HEK293 (cell line): ENCODE measurements around the gene APRT.
A peak's percentile ranks its signal among the peaks of the same experiment; 100 is the strongest.

Experiments
- FEZF1 ChIP-seq: fragments of 450-650 bp; formaldehyde crosslinking; IDR thresholded peaks from 2 replicates; pipeline ENCODE4 v1.5.1; 2016; ENCODE audit warnings: missing biosample characterization, missing genetic modification characterization
- GFI1B ChIP-seq: fragments of 450-650 bp; formaldehyde crosslinking; IDR thresholded peaks from 2 replicates; pipeline ENCODE4 v1.5.1; 2016; ENCODE audit warnings: missing biosample characterization, missing genetic modification characterization
- GLIS2 ChIP-seq: fragments of 450-650 bp; formaldehyde crosslinking; IDR thresholded peaks from 2 replicates; pipeline ENCODE4 v1.5.1; 2016; ENCODE audit warnings: missing biosample characterization, missing genetic modification characterization
- HOXD13 ChIP-seq: sonication (generic); formaldehyde crosslinking; IDR thresholded peaks from 2 replicates; pipeline ENCODE4 v1.8.0; 2022; ENCODE audit warnings: missing genetic modification reagents, borderline replicate concordance
- KLF1 ChIP-seq: fragments of 450-650 bp; formaldehyde crosslinking; IDR thresholded peaks from 2 replicates; pipeline ENCODE4 v1.5.1; 2016; ENCODE audit warnings: missing biosample characterization, missing genetic modification characterization
- MYNN ChIP-seq: fragments of 450-650 bp; formaldehyde crosslinking; IDR thresholded peaks from 2 replicates; pipeline ENCODE4 v1.5.1; 2016; ENCODE audit warnings: missing biosample characterization, missing genetic modification characterization, borderline replicate concordance
- PRDM1 ChIP-seq: fragments of 450-650 bp; formaldehyde crosslinking; IDR thresholded peaks from 2 replicates; pipeline ENCODE4; 2016; ENCODE audit warnings: missing biosample characterization, missing genetic modification characterization
- TRIM28 ChIP-seq: IDR thresholded peaks from 2 replicates; pipeline ENCODE4 v1.6.1; 2011; ENCODE audit warnings: low read length, control low read depth, borderline replicate concordance
- ZBTB21 ChIP-seq: fragments of 450-650 bp; formaldehyde crosslinking; IDR thresholded peaks from 2 replicates; pipeline ENCODE4 v1.5.1; 2017; ENCODE audit warnings: missing biosample characterization, missing genetic modification characterization
- ZBTB7A ChIP-seq: fragments of 450-650 bp; formaldehyde crosslinking; IDR thresholded peaks from 2 replicates; pipeline ENCODE4 v1.5.1; 2016; ENCODE audit warnings: low read depth, missing biosample characterization, missing genetic modification characterization
- ZFP37 ChIP-seq: fragments of 450-650 bp; formaldehyde crosslinking; IDR thresholded peaks from 2 replicates; pipeline ENCODE4 v1.5.1; 2016; ENCODE audit warnings: missing biosample characterization, missing genetic modification characterization
- ZNF16 ChIP-seq: fragments of 450-650 bp; formaldehyde crosslinking; IDR thresholded peaks from 2 replicates; pipeline ENCODE4 v1.5.1; 2016; ENCODE audit warnings: low read depth, missing biosample characterization, missing genetic modification characterization
- ZNF266 ChIP-seq: fragments of 450-650 bp; formaldehyde crosslinking; IDR thresholded peaks from 2 replicates; pipeline ENCODE4 v1.5.1; 2016; ENCODE audit warnings: missing biosample characterization, missing genetic modification characterization, low read depth
- ZNF302 ChIP-seq: fragments of 450-650 bp; formaldehyde crosslinking; IDR thresholded peaks from 2 replicates; pipeline ENCODE4 v1.5.1; 2016; ENCODE audit warnings: missing biosample characterization, missing genetic modification characterization, low read depth
- ZNF391 ChIP-seq: fragments of 450-650 bp; formaldehyde crosslinking; IDR thresholded peaks from 2 replicates; pipeline ENCODE4 v1.5.1; 2016; ENCODE audit warnings: low read depth, missing biosample characterization, missing genetic modification characterization, borderline replicate concordance
- ZNF514 ChIP-seq: fragments of 450-650 bp; formaldehyde crosslinking; IDR thresholded peaks from 2 replicates; pipeline ENCODE4 v1.5.1; 2016; ENCODE audit warnings: missing biosample characterization, missing genetic modification characterization
- ZNF660 ChIP-seq: fragments of 450-650 bp; IDR thresholded peaks from 2 replicates; pipeline ENCODE4 v1.5.1; 2018; ENCODE audit warnings: missing biosample characterization, mild to moderate bottlenecking, missing genetic modification characterization
- ZNF677 ChIP-seq: fragments of 450-650 bp; IDR thresholded peaks from 2 replicates; pipeline ENCODE4 v1.5.0; 2018; ENCODE audit warnings: missing biosample characterization, mild to moderate bottlenecking, missing genetic modification characterization, moderate library complexity
- ZNF701 ChIP-seq: fragments of 450-650 bp; formaldehyde crosslinking; IDR thresholded peaks from 2 replicates; pipeline ENCODE4 v1.5.1; 2016; ENCODE audit warnings: missing biosample characterization, missing genetic modification characterization
- ZNF747 ChIP-seq: fragments of 450-650 bp; formaldehyde crosslinking; IDR thresholded peaks from 2 replicates; pipeline ENCODE4 v1.5.1; 2016; ENCODE audit warnings: missing biosample characterization, missing genetic modification characterization
- ZSCAN30 ChIP-seq: fragments of 450-650 bp; IDR thresholded peaks from 2 replicates; pipeline ENCODE4 v1.5.1; 2018; ENCODE audit warnings: missing biosample characterization, mild to moderate bottlenecking, missing genetic modification characterization, moderate library complexity
- TF ChIP-seq, protein P1 (sequence below): fragments of 450-650 bp; formaldehyde crosslinking; IDR thresholded peaks from 2 replicates; pipeline ENCODE4 v1.5.1; 2016; ENCODE audit warnings: missing biosample characterization, missing genetic modification characterization
- TF ChIP-seq, protein P2 (sequence below): fragments of 450-650 bp; formaldehyde crosslinking; IDR thresholded peaks from 2 replicates; pipeline ENCODE4 v1.5.1; 2017; ENCODE audit warnings: missing biosample characterization, missing genetic modification characterization
- TF ChIP-seq, protein P3 (sequence below): fragments of 450-650 bp; formaldehyde crosslinking; IDR thresholded peaks from 2 replicates; pipeline ENCODE4 v1.5.1; 2016; ENCODE audit warnings: missing biosample characterization, missing genetic modification characterization
- TF ChIP-seq, protein P4 (sequence below): IDR thresholded peaks from 2 replicates; pipeline ENCODE4 v1.6.1; 2011; ENCODE audit warnings: mild to moderate bottlenecking, low read depth, low read length, borderline replicate concordance
- TF ChIP-seq, protein P5 (sequence below): fragments of 450-650 bp; formaldehyde crosslinking; IDR thresholded peaks from 2 replicates; pipeline ENCODE4 v1.5.1; 2016; ENCODE audit warnings: missing biosample characterization, missing genetic modification characterization
- TF ChIP-seq, protein P6 (sequence below): sonication (generic); formaldehyde crosslinking; IDR thresholded peaks from 2 replicates; pipeline ENCODE4 v1.8.1; 2022; ENCODE audit warnings: mild to moderate bottlenecking, moderate library complexity, missing genetic modification reagents
- TF ChIP-seq, protein P7 (sequence below): fragments of 450-650 bp; formaldehyde crosslinking; IDR thresholded peaks from 2 replicates; pipeline ENCODE4 v1.5.1; 2016; ENCODE audit warnings: missing biosample characterization, missing genetic modification characterization

Gene APRT

DNA sequence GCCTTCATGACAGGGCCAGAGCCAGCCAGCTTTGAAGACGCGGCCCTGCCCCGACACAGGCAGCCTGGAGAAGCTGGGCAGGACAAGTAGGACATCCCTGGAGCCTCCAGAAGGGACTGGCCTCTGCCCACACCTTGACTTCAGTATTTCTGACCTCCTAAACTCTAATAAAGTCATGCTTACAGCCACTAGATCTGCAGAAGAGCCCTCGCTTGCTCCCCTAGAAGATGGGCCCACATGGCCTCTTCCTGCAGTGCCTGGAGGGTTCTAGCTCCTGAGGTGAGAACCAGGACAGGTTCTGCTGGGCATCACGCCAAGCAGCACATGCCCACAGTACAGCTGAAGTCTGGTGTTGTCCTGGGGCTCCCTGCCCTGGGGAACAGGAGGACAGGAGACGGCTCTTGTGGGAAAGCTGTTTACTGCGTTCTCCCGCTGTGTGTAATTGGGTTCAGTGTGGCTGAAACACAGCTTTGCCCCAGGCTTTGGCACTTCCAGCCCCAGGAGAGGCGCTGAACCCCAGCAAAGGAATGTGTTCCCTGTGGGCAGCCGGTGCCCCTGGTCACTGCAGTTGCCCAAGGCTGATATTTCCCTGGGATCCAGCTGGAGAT is 2.6 kb downstream of the APRT start (continued):
- TF ChIP-seq, protein P1, sequence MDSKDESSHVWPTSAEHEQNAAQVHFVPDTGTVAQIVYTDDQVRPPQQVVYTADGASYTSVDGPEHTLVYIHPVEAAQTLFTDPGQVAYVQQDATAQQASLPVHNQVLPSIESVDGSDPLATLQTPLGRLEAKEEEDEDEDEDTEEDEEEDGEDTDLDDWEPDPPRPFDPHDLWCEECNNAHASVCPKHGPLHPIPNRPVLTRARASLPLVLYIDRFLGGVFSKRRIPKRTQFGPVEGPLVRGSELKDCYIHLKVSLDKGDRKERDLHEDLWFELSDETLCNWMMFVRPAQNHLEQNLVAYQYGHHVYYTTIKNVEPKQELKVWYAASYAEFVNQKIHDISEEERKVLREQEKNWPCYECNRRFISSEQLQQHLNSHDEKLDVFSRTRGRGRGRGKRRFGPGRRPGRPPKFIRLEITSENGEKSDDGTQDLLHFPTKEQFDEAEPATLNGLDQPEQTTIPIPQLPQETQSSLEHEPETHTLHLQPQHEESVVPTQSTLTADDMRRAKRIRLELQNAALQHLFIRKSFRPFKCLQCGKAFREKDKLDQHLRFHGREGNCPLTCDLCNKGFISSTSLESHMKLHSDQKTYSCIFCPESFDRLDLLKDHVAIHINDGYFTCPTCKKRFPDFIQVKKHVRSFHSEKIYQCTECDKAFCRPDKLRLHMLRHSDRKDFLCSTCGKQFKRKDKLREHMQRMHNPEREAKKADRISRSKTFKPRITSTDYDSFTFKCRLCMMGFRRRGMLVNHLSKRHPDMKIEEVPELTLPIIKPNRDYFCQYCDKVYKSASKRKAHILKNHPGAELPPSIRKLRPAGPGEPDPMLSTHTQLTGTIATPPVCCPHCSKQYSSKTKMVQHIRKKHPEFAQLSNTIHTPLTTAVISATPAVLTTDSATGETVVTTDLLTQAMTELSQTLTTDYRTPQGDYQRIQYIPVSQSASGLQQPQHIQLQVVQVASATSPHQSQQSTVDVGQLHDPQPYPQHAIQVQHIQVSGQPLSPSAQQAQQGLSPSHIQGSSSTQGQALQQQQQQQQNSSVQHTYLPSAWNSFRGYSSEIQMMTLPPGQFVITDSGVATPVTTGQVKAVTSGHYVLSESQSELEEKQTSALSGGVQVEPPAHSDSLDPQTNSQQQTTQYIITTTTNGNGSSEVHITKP (tag by site-specific recombination), result peak; percentile 88
- no peak for TF ChIP-seq ZFP37 (tag by site-specific recombination)
- no peak for TF ChIP-seq PRDM1 (tag by site-specific recombination)
- TF ChIP-seq ZNF391, result 0 out of 2 replicates have a peak, but pooled peaks have one; percentile 23
- no peak for TF ChIP-seq GLIS2 (tag by site-specific recombination)
- TF ChIP-seq, protein P2, sequence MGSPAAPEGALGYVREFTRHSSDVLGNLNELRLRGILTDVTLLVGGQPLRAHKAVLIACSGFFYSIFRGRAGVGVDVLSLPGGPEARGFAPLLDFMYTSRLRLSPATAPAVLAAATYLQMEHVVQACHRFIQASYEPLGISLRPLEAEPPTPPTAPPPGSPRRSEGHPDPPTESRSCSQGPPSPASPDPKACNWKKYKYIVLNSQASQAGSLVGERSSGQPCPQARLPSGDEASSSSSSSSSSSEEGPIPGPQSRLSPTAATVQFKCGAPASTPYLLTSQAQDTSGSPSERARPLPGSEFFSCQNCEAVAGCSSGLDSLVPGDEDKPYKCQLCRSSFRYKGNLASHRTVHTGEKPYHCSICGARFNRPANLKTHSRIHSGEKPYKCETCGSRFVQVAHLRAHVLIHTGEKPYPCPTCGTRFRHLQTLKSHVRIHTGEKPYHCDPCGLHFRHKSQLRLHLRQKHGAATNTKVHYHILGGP (tag by site-specific recombination), result no peak
- TF ChIP-seq ZNF16, result no peak
- TF ChIP-seq FEZF1 (tag by site-specific recombination), result peak; percentile 78
- TF ChIP-seq, protein P3, sequence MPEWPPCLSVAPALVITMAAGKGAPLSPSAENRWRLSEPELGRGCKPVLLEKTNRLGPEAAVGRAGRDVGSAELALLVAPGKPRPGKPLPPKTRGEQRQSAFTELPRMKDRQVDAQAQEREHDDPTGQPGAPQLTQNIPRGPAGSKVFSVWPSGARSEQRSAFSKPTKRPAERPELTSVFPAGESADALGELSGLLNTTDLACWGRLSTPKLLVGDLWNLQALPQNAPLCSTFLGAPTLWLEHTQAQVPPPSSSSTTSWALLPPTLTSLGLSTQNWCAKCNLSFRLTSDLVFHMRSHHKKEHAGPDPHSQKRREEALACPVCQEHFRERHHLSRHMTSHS (tag by site-specific recombination), result no peak
- TF ChIP-seq, protein P4, sequence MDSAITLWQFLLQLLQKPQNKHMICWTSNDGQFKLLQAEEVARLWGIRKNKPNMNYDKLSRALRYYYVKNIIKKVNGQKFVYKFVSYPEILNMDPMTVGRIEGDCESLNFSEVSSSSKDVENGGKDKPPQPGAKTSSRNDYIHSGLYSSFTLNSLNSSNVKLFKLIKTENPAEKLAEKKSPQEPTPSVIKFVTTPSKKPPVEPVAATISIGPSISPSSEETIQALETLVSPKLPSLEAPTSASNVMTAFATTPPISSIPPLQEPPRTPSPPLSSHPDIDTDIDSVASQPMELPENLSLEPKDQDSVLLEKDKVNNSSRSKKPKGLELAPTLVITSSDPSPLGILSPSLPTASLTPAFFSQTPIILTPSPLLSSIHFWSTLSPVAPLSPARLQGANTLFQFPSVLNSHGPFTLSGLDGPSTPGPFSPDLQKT, result no peak
- TF ChIP-seq MYNN (tag by site-specific recombination), result no peak
- no peak for TF ChIP-seq KLF1 (tag by site-specific recombination)
- no peak for TF ChIP-seq HOXD13 (CRISPR knock-in tag)
- no peak for TF ChIP-seq TRIM28
- 0 out of 2 replicates have a peak, but pooled peaks have one; percentile 34 for TF ChIP-seq ZBTB7A (tag by site-specific recombination)
- TF ChIP-seq ZNF660 (tag by site-specific recombination), result peak; percentile 45; the same call in 1 of the 2 replicates
- no peak for TF ChIP-seq GFI1B (tag by site-specific recombination)
- TF ChIP-seq, protein P5, sequence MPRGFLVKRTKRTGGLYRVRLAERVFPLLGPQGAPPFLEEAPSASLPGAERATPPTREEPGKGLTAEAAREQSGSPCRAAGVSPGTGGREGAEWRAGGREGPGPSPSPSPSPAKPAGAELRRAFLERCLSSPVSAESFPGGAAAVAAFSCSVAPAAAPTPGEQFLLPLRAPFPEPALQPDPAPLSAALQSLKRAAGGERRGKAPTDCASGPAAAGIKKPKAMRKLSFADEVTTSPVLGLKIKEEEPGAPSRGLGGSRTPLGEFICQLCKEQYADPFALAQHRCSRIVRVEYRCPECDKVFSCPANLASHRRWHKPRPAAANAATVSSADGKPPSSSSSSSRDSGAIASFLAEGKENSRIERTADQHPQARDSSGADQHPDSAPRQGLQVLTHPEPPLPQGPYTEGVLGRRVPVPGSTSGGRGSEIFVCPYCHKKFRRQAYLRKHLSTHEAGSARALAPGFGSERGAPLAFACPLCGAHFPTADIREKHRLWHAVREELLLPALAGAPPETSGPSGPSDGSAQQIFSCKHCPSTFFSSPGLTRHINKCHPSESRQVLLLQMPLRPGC, result peak; percentile 80; the same call in 1 of the 2 replicates
- no peak for TF ChIP-seq ZNF514 (tag by site-specific recombination)
- TF ChIP-seq ZNF701, result no peak
- TF ChIP-seq, protein P6, sequence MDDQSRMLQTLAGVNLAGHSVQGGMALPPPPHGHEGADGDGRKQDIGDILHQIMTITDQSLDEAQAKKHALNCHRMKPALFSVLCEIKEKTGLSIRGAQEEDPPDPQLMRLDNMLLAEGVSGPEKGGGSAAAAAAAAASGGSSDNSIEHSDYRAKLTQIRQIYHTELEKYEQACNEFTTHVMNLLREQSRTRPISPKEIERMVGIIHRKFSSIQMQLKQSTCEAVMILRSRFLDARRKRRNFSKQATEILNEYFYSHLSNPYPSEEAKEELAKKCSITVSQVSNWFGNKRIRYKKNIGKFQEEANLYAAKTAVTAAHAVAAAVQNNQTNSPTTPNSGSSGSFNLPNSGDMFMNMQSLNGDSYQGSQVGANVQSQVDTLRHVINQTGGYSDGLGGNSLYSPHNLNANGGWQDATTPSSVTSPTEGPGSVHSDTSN (CRISPR knock-in tag), result no peak
- no peak for TF ChIP-seq ZNF747 (tag by site-specific recombination)
- TF ChIP-seq ZSCAN30 (tag by site-specific recombination), result peak; percentile 45; the same call in 1 of the 2 replicates
- TF ChIP-seq ZNF266, result no peak
- TF ChIP-seq ZNF677 (tag by site-specific recombination), result no peak
- no peak for TF ChIP-seq ZNF302 (tag by site-specific recombination)
- TF ChIP-seq, protein P7, sequence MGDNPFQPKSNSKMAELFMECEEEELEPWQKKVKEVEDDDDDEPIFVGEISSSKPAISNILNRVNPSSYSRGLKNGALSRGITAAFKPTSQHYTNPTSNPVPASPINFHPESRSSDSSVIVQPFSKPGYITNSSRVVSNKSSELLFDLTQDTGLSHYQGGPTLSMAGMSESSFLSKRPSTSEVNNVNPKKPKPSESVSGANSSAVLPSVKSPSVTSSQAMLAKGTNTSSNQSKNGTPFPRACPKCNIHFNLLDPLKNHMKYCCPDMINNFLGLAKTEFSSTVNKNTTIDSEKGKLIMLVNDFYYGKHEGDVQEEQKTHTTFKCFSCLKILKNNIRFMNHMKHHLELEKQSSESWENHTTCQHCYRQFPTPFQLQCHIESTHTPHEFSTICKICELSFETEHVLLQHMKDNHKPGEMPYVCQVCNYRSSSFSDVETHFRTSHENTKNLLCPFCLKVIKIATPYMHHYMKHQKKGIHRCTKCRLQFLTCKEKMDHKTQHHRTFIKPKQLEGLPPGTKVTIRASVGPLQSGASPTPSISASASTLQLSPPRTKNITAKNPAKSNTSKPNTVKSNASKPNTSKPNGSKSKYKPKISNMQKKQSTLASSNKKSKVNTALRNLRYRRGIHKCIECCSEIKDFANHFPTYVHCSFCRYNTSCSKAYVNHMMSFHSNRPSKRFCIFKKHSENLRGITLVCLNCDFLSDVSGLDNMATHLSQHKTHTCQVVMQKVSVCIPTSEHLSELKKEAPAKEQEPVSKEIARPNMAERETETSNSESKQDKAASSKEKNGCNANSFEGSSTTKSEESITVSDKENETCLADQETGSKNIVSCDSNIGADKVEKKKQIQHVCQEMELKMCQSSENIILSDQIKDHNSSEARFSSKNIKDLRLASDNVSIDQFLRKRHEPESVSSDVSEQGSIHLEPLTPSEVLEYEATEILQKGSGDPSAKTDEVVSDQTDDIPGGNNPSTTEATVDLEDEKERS (tag by site-specific recombination), result no peak
- TF ChIP-seq ZBTB21 (tag by site-specific recombination), result no peak
